ENCODE data around the gene NFIA.

- TF ChIP-seq POLR2A (IDR thresholded peaks at IDR 0.05) (no peak), CTCF (IDR thresholded peaks at IDR 0.05) (no peak)
Measured at GRCh38 chr1:61310057-61310456, 227.7 kb downstream of the NFIA start.

Measured in Peyer's patch (tissue), 4 donors.